ENCODE measurements around the gene SBF1. TPM values are rescaled to one million over a fixed set of nuclear protein-coding genes. Genes with fewer than 3 reads are reported as not detected.

Gene SBF1
- total RNA-seq, 5 donors from 2014 or later (not counting 1 experiment from before 2014, with no cell fraction given) = 193 to 318 (median 308) TPM

DNA sequence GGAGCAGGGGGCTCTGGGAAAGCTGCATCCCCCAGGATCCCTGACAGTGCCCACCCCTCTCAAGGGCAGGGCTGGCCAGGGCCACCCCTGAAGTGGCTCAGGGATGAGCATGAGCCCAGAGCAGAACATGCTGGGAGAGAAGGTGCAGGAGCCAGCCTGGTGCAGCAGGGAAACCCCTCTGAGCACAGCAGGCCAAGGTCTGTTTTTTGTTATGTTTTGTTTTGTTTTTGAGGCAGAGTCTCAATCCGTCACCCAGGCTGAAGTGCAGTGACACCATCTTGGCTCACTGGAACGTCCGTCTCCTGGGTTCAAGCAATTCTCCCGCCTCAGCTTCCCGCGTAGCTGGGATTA, 792 bp upstream of the SBF1 start:
- ChIA-PET POLR2A (no interaction called here), CTCF (no interaction called here)
- H3K27me3 Mint-ChIP-seq = peaks cover 0 to 5% of the 10 kb centered on the region in 2 donors
- H3K4me1 Mint-ChIP-seq = peaks cover 47 to 49% (median 47%) of the 10 kb centered on the region in 3 donors
- peak overlapping the region; percentile 63 to 77 for H3K27ac Mint-ChIP-seq
- peak overlapping the region; percentile 64 to 91 (median 71) for H3K4me3 Mint-ChIP-seq
- peaks cover 8% of the 10 kb centered on the region for H3K36me3 Mint-ChIP-seq
- Histone ChIP-seq H3K27ac (ENCODE audit: low read length) (peak overlapping the region; percentile 65), H3K36me3 (ENCODE audit: control insufficient read depth in 2 of 2, extremely low read depth in 1 of 2, insufficient read depth in 1 of 2, low read length in 1 of 2) (peaks cover 0 to under 1% of the 10 kb centered on the region in 2 donors), H3K4me3 (ENCODE audit: control insufficient read depth in 1 of 2, extremely low read depth in 1 of 2, low read length in 1 of 2) (peak overlapping the region in 1 of 2 donors; percentile 65), H3K9me3 (no peaks in the 10 kb centered on the region), H3K27me3 (replicated peaks in 1 of 2; ENCODE audit: control insufficient read depth in 2 of 2, extremely low read depth in 1 of 2, insufficient read depth in 2 of 2, low read length in 1 of 2) (peaks cover 0 to 6% of the 10 kb centered on the region in 2 experiments), H3K4me1 (ENCODE audit: control insufficient read depth in 1 of 2, extremely low read depth in 1 of 2, insufficient read depth in 2 of 2, low read length in 2 of 2) (peaks cover 29 to 43% of the 10 kb centered on the region in 2 experiments)
- DNase-seq (no peak), ATAC-seq (replicated peaks in 1 of 4) (no peak)
- no peaks in the 10 kb centered on the region for H3K9me3 Mint-ChIP-seq
- 64% methylated on average over 4 of the region's 6 CpGs for WGBS (ENCODE audit: insufficient coverage)

DNA sequence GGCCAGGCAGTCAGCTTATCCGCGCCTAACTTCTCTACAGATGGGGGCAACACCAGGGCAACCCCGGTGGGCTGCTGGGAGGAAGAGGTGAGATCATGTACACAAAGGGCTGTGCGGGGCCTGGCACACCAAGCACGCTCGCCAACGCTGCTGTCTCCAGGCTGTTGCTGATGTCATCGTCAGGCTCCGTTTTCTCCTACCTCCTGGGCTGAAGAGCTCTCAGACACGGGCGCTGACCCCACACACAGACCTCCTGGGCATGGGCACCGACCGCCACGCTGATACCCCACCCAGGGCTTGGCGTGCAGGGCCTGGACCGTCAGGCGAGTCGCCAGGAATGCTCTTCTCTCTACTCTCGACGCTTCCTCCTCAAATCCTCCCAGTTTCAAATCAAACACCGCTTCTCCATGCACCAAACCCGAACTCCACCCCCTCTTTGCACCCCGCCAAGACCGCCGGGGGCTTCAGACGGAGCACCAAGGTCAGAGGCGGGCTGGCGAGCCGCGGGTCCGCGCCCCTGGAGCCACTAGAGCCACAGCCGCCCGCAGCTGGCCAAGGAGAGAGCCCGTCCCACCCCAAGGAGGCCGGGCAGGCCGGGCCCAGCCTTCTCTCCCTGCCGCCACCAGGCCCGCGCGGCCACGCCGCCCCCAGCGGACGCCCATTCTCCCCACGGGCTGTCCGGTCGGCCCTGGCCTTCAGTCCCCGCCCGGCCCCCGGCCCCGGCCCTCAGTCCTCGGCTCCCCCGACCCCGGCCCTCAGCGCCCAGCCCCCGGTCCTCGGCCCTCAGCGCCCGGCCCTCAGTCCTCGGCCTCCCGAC, 772 bp downstream of the SBF1 start:
- Mint-ChIP-seq H3K9me3 (no peaks in the 10 kb centered on the region), H3K36me3 (peaks cover 8% of the 10 kb centered on the region), H3K4me3 (peak overlapping the region; percentile 91 to 93 (median 92)), H3K27me3 (no peaks in the 10 kb centered on the region), H3K27ac (peak overlapping the region; percentile 97 to 98), H3K4me1 (peaks cover 53 to 60% (median 54%) of the 10 kb centered on the region in 3 donors)
- Histone ChIP-seq H3K9me3 (no peaks in the 10 kb centered on the region), H3K4me3 (ENCODE audit: control insufficient read depth in 1 of 2, extremely low read depth in 1 of 2, low read length in 1 of 2) (peak overlapping the region; percentile 72 to 78), H3K27me3 (replicated peaks in 1 of 2; ENCODE audit: control insufficient read depth in 2 of 2, extremely low read depth in 1 of 2, insufficient read depth in 2 of 2, low read length in 1 of 2) (peaks cover 0 to 2% of the 10 kb centered on the region in 2 experiments), H3K4me1 (ENCODE audit: control insufficient read depth in 1 of 2, extremely low read depth in 1 of 2, insufficient read depth in 2 of 2, low read length in 2 of 2) (peaks cover 34 to 58% of the 10 kb centered on the region in 2 experiments), H3K36me3 (ENCODE audit: control insufficient read depth in 2 of 2, extremely low read depth in 1 of 2, insufficient read depth in 1 of 2, low read length in 1 of 2) (peaks cover 0 to 3% of the 10 kb centered on the region in 2 donors), H3K27ac (ENCODE audit: low read length) (peak overlapping the region; percentile 41)
- ChIA-PET POLR2A (no interaction called here), CTCF (interaction anchor here in 1 of 2 donors (0.9 kb wide), 1 partner anchor 52 kb away, joined by 4 read pairs; the partner anchor contains the start of gene SCO2)
- under 1% methylated on average over 42 of the region's 62 CpGs for WGBS (ENCODE audit: insufficient coverage)
- ATAC-seq (replicated peaks in 1 of 4) (no peak), DNase-seq (peak in 2 of 35 experiments; percentile 26 to 43)

- whole genome bisulfite sequencing (ENCODE audit: insufficient coverage) = 83% methylated on average over 2 of the region's 6 CpGs
- peak overlapping the region; percentile 72 to 78 for H3K4me3 ChIP-seq (ENCODE audit: control insufficient read depth in 1 of 2, extremely low read depth in 1 of 2, low read length in 1 of 2)
- peaks cover 1 to 3% of the 10 kb centered on the region in 2 donors for H3K36me3 ChIP-seq (ENCODE audit: control insufficient read depth in 2 of 2, extremely low read depth in 1 of 2, insufficient read depth in 1 of 2, low read length in 1 of 2)
- Mint-ChIP-seq H3K9me3 (no peaks in the 10 kb centered on the region), H3K4me3 (peak overlapping the region; percentile 91 to 93 (median 92)), H3K27me3 (no peaks in the 10 kb centered on the region), H3K27ac (peak overlapping the region; percentile 97 to 98), H3K36me3 (peaks cover 8% of the 10 kb centered on the region), H3K4me1 (peaks cover 63 to 69% (median 63%) of the 10 kb centered on the region in 3 donors)
- peaks cover 39 to 68% of the 10 kb centered on the region in 2 experiments for H3K4me1 ChIP-seq (ENCODE audit: control insufficient read depth in 1 of 2, extremely low read depth in 1 of 2, insufficient read depth in 2 of 2, low read length in 2 of 2)
- ATAC-seq (replicated peaks in 1 of 4) (no peak), DNase-seq (peak in 25 of 35 experiments; percentile 14 to 71 (median 38))
- peaks cover 0 to 2% of the 10 kb centered on the region in 2 experiments for H3K27me3 ChIP-seq (replicated peaks in 1 of 2; ENCODE audit: control insufficient read depth in 2 of 2, extremely low read depth in 1 of 2, insufficient read depth in 2 of 2, low read length in 1 of 2)
- peak overlapping the region; percentile 82 for H3K27ac ChIP-seq (ENCODE audit: low read length)
- POLR2A ChIA-PET = no interaction called here
- no peaks in the 10 kb centered on the region for H3K9me3 ChIP-seq
- CTCF ChIA-PET = interaction anchor here in 1 of 2 donors (1.2 kb wide), 1 partner anchor 53 kb away, joined by 5 read pairs; the partner anchor contains the start of gene SCO2
Measured at GRCh38 chr22:50473088-50473487, 1.7 kb downstream of the SBF1 start.

DNA sequence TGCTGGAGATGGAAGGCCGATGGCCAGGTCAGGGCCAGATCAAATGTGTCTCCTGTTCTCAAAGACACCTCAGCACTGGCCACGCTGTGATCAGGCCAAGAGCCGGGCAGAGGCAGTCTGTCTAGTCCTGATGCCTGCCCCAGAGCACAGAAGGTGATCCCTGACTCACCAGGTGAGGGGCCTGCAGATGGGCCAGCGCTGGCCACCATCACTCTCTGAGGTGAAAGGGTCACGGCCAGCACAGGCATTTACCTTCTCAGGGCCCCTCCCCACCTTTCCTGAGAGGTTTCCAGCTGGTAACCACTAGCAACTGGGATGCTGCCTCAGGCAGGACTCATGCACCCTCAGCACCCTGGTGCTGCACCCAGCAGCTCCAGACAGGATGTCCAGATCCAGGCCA, 2.9 kb downstream of the SBF1 start:
- Histone ChIP-seq H3K4me1 (ENCODE audit: control insufficient read depth in 1 of 2, extremely low read depth in 1 of 2, insufficient read depth in 2 of 2, low read length in 2 of 2) (peaks cover 42 to 79% of the 10 kb centered on the region in 2 experiments), H3K27me3 (replicated peaks in 1 of 2; ENCODE audit: control insufficient read depth in 2 of 2, extremely low read depth in 1 of 2, insufficient read depth in 2 of 2, low read length in 1 of 2) (no peaks in the 10 kb centered on the region), H3K9me3 (no peaks in the 10 kb centered on the region), H3K27ac (ENCODE audit: low read length) (peak overlapping the region; percentile 82), H3K36me3 (ENCODE audit: control insufficient read depth in 2 of 2, extremely low read depth in 1 of 2, insufficient read depth in 1 of 2, low read length in 1 of 2) (peaks cover 3 to 11% of the 10 kb centered on the region in 2 donors), H3K4me3 (ENCODE audit: control insufficient read depth in 1 of 2, extremely low read depth in 1 of 2, low read length in 1 of 2) (peak overlapping the region in 1 of 2 donors; percentile 40)
- Mint-ChIP-seq H3K4me3 (peak overlapping the region; percentile 72 to 92 (median 91)), H3K27ac (peak overlapping the region; percentile 97 to 98), H3K36me3 (peaks cover 9% of the 10 kb centered on the region), H3K9me3 (no peaks in the 10 kb centered on the region), H3K27me3 (no peaks in the 10 kb centered on the region), H3K4me1 (peaks cover 66 to 69% (median 67%) of the 10 kb centered on the region in 3 donors)
- ChIA-PET CTCF (interaction anchor here in 1 of 2 donors (1.2 kb wide), 1 partner anchor 54 kb away, joined by 5 read pairs; the partner anchor contains the start of gene SCO2), POLR2A (interaction anchor here in 1 of 2 donors (1.0 kb wide), 1 partner anchor 32 kb away, joined by 3 read pairs; no protein-coding TSS in a partner anchor)
- no peak for ATAC-seq (replicated peaks in 1 of 4)
- DNase-seq = no peak
- 87% methylated on average over 5 of the region's 5 CpGs for WGBS (ENCODE audit: insufficient coverage)

DNA sequence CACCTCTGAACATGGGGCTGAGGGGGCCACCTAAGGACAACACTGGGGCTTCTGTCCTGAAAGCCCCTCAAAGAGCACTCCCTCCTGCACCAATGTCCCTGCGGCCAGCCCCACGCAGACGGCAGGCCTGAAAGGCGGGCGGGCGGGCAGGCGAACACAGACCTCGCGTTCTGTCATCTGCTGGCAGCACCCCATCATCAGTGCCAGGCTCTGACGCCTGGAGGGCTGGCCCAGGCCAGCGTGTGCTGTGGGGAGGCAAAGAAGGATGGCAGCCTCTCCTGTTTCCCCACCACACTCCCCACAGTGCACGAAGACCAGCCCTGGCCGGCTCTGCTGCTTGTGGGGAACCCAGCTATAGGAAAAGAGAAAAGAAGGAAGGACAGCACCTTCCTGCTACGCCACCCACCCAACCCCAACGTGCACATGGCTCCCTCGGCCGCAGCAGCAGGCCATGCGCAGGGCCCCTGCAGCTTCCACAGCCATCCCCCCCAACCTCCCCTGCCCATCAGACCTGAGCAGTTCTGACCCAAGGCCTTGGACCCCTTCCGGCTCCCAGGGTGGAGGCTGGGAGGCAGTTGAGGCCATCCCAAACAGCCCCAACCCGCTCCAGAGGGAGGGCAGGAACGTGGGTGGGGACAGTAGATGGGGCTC, 3.5 kb downstream of the SBF1 start:
- no peaks in the 10 kb centered on the region for H3K27me3 ChIP-seq (replicated peaks in 1 of 2; ENCODE audit: control insufficient read depth in 2 of 2, extremely low read depth in 1 of 2, insufficient read depth in 2 of 2, low read length in 1 of 2)
- H3K36me3 ChIP-seq (ENCODE audit: control insufficient read depth in 2 of 2, extremely low read depth in 1 of 2, insufficient read depth in 1 of 2, low read length in 1 of 2) = peaks cover 3 to 18% of the 10 kb centered on the region in 2 donors
- peak overlapping the region in 1 of 2 donors; percentile 46 for H3K4me3 ChIP-seq (ENCODE audit: control insufficient read depth in 1 of 2, extremely low read depth in 1 of 2, low read length in 1 of 2)
- H3K9me3 ChIP-seq = no peaks in the 10 kb centered on the region
- POLR2A ChIA-PET = interaction anchor here (0.5 to 1.0 kb wide), 2 partner anchors 32 to 273 kb away, joined by 3 to 5 read pairs; no protein-coding TSS in a partner anchor
- H3K27ac Mint-ChIP-seq = peak overlapping the region; percentile 97 to 98
- CTCF ChIA-PET = interaction anchor here in 1 of 2 donors (0.6 kb wide), 1 partner anchor 149 kb away, joined by 5 read pairs; no protein-coding TSS in a partner anchor
- no peaks in the 10 kb centered on the region for H3K27me3 Mint-ChIP-seq
- H3K9me3 Mint-ChIP-seq = no peaks in the 10 kb centered on the region
- DNase-seq = no peak
- WGBS (ENCODE audit: insufficient coverage) = 90% methylated on average over 2 of the region's 21 CpGs
- H3K4me1 Mint-ChIP-seq = peaks cover 71 to 73% (median 71%) of the 10 kb centered on the region in 3 donors
- ATAC-seq (replicated peaks in 1 of 4) = no peak
- peaks cover 42 to 85% of the 10 kb centered on the region in 2 experiments for H3K4me1 ChIP-seq (ENCODE audit: control insufficient read depth in 1 of 2, extremely low read depth in 1 of 2, insufficient read depth in 2 of 2, low read length in 2 of 2)
- H3K36me3 Mint-ChIP-seq = peaks cover 15% of the 10 kb centered on the region
- H3K27ac ChIP-seq (ENCODE audit: low read length) = peak overlapping the region; percentile 82
- peak overlapping the region; percentile 72 to 91 (median 75) for H3K4me3 Mint-ChIP-seq
